Measurements from ENCODE around the gene XYLB. TPM values are rescaled to one million over a fixed set of nuclear protein-coding genes. Genes with fewer than 3 reads are reported as not detected.

XYLB gene
- total RNA-seq, 3 donors from 2014 or later: 5.2 to 7.9 (median 6.7) TPM

DNA sequence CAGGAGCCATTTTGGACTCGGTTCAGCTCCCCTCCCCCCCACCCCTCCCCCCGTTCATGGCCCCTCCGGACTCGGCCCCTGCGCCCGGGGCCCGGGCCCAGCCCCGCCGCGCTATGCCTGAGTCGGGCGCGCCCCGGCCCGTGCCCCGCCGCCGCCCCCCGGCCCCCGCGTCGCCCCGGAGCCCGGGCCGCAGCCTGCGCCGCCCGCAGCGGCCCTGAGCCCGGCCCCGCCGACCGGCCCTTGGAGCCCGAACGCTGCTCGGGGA is 107.3 kb downstream of the XYLB start:
- Histone ChIP-seq H3K27ac (peak overlapping the region; percentile 92 to 98), H3K9me3 (no peaks in the 10 kb centered on the region), H3K36me3 (no peaks in the 10 kb centered on the region), H3K4me1 (peaks cover 0 to 19% of the 10 kb centered on the region in 2 donors), H3K4me3 (peak overlapping the region; percentile 58 to 98 (median 85)), H3K27me3 (no peaks in the 10 kb centered on the region)
- no peak for TF ChIP-seq POLR2A (IDR thresholded peaks at IDR 0.05)
- TF ChIP-seq POLR2AphosphoS5 (IDR thresholded peaks at IDR 0.05): no peak
- TF ChIP-seq, protein P1, sequence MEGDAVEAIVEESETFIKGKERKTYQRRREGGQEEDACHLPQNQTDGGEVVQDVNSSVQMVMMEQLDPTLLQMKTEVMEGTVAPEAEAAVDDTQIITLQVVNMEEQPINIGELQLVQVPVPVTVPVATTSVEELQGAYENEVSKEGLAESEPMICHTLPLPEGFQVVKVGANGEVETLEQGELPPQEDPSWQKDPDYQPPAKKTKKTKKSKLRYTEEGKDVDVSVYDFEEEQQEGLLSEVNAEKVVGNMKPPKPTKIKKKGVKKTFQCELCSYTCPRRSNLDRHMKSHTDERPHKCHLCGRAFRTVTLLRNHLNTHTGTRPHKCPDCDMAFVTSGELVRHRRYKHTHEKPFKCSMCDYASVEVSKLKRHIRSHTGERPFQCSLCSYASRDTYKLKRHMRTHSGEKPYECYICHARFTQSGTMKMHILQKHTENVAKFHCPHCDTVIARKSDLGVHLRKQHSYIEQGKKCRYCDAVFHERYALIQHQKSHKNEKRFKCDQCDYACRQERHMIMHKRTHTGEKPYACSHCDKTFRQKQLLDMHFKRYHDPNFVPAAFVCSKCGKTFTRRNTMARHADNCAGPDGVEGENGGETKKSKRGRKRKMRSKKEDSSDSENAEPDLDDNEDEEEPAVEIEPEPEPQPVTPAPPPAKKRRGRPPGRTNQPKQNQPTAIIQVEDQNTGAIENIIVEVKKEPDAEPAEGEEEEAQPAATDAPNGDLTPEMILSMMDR (IDR thresholded peaks at IDR 0.05): no peak
- intact Hi-C loops (cut with DNase I; ENCODE audit: low total_unique reads): no loop called here
- no peak for DNase-seq (ENCODE audit: low spot score in 2 of 2)

DNA sequence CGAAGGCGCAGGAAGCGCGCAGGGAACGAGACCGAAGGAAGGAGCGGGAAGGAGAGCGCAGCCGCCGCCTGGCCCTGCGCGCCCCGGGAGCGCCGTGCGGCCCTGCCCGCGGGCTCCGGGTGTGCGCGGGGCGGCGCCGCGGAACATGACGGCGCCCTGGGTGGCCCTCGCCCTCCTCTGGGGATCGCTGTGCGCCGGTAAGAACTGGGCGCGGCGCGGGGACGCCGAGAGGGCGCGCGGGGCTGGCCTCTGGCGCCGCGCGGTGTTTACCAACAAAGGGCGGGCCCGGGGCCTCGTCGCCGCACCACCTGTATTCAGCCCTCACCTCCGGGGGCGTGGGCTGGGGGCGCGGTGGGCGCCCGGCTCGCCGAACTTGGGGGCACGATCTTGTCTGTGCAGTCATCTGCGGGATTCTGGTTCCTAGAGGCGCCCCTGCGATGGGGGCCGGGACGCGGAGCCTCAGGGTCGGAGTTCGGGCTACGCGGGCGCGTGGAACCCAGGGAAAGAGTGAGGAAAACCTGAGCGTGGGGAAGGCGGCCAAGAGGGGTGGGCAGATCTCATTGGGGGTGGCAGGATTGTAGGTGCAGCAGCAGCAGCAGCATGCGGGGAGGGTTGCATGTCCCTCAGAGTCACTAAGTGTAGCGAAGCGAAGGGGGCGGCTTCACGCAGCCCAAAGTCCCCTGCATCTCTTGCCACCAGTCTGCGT is 107.7 kb downstream of the XYLB start:
- TF ChIP-seq, protein P1 (IDR thresholded peaks at IDR 0.05): no peak
- peak in 2 of 3 donors; percentile 16 to 19 for TF ChIP-seq POLR2AphosphoS5 (IDR thresholded peaks at IDR 0.05)
- Histone ChIP-seq H3K4me1 (peaks cover 3 to 24% of the 10 kb centered on the region in 2 donors), H3K36me3 (no peaks in the 10 kb centered on the region), H3K4me3 (peak overlapping the region; percentile 58 to 98 (median 85)), H3K9me3 (no peaks in the 10 kb centered on the region), H3K27me3 (no peaks in the 10 kb centered on the region), H3K27ac (peak overlapping the region; percentile 92 to 98)
- DNase-seq (ENCODE audit: low spot score in 2 of 2): peak in 1 of 2 donors; percentile 24
- intact Hi-C loops (cut with DNase I; ENCODE audit: low total_unique reads): no loop called here

DNA sequence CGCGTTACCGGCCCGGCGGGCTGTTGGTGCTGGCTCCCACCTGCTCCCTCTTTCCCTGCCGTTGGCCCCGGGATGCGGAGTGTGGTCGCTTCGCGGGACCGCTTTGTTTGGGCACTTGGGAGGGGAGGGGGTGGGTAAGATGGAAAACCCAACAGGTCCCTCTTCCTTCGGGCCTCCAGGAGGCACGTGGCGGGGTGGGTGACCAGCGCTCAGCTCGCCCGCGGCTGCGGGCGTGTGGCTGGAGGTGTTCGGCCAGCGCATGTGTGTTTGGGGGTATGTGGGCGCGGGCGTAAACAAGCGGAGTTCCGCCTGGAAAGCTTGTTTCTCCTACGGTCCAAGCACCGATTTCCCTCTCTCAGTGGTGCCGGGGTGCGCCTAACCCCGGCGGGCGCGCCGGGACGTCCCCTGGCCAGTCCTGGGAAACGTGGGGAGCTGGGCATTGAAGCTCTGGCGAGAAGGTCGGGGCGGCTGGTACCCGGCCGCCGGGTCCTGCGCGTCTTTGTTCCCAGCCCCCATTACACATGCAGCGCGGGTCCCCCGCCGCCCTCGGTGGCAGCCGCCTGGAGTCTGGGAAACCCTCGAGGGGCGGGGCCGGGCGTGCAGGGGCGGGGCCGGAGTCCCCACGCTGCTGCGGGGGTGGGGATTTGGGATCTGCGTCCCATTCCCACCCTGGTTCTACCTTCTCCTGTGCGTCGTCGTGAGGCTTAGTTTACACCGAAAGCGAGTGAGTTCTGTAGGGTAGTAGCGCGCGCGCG is 108.5 kb downstream of the XYLB start:
- peak; percentile 47 to 69 for DNase-seq (ENCODE audit: low spot score in 2 of 2)
- TF ChIP-seq POLR2AphosphoS5 (IDR thresholded peaks at IDR 0.05): no peak
- peak; percentile 24 for TF ChIP-seq POLR2A (IDR thresholded peaks at IDR 0.05)
- TF ChIP-seq, protein P1 (IDR thresholded peaks at IDR 0.05): no peak
- Histone ChIP-seq H3K27ac (peak overlapping the region; percentile 92 to 98), H3K9me3 (no peaks in the 10 kb centered on the region), H3K27me3 (no peaks in the 10 kb centered on the region), H3K4me3 (peak overlapping the region; percentile 58 to 98 (median 85)), H3K36me3 (no peaks in the 10 kb centered on the region), H3K4me1 (peaks cover 10 to 27% of the 10 kb centered on the region in 2 donors)
- intact Hi-C loops (cut with DNase I; ENCODE audit: low total_unique reads): no loop called here

DNA sequence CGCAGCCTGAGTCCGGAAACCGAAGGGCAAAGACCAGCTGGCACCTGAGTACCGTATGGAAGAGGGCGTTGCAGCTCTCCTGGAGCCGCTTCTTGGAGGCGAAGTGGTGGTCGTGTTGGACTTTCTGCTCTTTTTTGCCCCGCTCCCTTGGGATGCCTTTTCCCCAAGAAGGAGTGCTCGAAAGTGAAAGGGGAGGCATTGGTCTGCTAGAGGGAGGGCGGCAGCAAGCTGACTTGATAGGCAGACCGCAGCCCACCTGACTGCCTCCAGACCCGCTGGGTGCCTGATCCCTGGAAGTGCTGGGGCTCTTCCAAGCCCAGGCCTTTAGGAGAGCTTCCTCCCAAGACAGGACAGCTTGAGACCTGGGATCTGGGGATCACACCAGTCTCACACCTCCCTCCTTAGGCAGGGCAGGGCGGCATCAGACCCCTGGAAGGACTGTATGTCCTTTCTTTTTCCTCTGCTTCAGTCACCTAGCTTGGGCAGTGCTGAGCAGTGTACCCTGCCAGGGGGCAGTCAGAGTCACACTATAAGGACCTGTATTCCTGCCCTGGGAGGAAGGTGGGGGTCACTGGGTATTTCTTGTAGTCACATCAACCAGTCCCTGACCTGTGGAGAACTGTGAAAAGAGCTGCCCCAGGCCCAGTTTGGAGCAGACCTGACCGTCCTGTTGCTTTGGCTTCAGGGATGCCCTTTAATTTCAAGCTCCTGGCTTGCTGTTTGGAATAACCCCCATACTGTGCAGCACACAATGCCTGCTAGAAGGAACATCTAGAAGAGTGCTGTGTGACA is 109.2 kb downstream of the XYLB start:
- DNase-seq (ENCODE audit: low spot score in 2 of 2): no peak
- Histone ChIP-seq H3K27me3 (no peaks in the 10 kb centered on the region), H3K36me3 (no peaks in the 10 kb centered on the region), H3K4me3 (peak overlapping the region; percentile 58 to 98 (median 85)), H3K27ac (peak overlapping the region; percentile 92 to 98), H3K4me1 (peaks cover 15 to 27% of the 10 kb centered on the region in 2 donors), H3K9me3 (no peaks in the 10 kb centered on the region)
- TF ChIP-seq, protein P1 (IDR thresholded peaks at IDR 0.05): no peak
- TF ChIP-seq POLR2AphosphoS5 (IDR thresholded peaks at IDR 0.05) (peak in 1 of 3 donors; percentile 13), POLR2A (IDR thresholded peaks at IDR 0.05) (no peak)
- intact Hi-C loops (cut with DNase I; ENCODE audit: low total_unique reads): no loop called here
